Fibroblast of villous mesenchyme (primary cell): ENCODE data around the gene PIM3. TPM values are rescaled to one million over a fixed set of nuclear protein-coding genes. Genes with fewer than 3 reads are reported as not detected.
A peak's percentile ranks its signal among the peaks of the same experiment; 100 is the strongest.

Experiments
- DNase-seq: peaks from one replicate; pipeline ENCODE4 v3.0.0-alpha.2; 2010; ENCODE audit warnings: low read depth
- H3K4me3 ChIP-seq: 2 replicates; pipeline ENCODE4 v1.5.1; 2011; ENCODE audit warnings: low read depth, mild to moderate bottlenecking, low read length
- total RNA-seq: library from RNA; depleted of rRNA; stranded (reverse); fragments of >200 nt; gene quantifications from 2 replicates; pipeline ENCODE4 v1.2.3, GENCODE V29; 2012
- TF ChIP-seq, protein P1 (sequence below): IDR thresholded peaks from 2 replicates; pipeline ENCODE4 v1.5.1; 2012; ENCODE audit warnings: low read depth, mild to moderate bottlenecking, low read length; ENCODE audit not compliant: insufficient read depth

Gene PIM3
- total RNA-seq, 1 donor, result 32.0 TPM

DNA sequence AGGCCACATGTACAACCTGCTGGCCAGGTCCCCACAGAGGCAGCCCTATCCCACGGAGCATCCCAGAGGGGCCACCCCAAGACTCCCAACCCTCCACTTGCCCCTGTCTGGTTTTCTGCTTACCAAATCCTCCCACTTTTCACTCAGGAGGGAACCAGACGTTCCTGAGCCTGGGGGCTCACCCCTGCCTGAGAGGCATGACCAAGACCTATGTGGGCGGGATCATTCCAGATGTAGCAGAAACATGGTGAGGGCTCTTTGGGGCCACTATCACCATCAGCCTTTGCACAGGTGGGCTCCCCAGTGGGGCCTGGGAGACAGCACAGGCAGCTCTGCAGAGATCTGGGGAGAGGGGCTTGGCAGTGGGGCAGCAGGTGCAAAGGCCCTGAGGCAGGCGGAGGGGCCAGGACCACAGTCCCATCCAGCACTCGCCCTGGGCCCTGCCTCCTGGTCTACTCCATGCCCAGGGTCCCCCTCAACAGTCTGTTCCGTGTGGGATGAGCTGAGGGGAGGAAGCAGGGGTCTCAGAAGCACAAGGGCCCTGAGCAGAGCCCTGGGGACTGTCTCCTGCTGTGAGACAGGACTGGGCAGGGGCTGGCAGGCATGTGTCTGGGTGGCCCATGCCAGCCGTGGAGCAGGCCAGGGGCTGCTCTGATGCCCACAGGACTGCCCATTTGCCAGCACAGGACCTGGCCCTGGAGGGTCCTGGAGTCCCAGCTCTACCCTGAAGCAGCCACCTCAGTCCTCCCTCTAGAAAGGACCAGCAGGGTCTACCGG lies 9.4 kb downstream of the PIM3 start:
- TF ChIP-seq, protein P1, sequence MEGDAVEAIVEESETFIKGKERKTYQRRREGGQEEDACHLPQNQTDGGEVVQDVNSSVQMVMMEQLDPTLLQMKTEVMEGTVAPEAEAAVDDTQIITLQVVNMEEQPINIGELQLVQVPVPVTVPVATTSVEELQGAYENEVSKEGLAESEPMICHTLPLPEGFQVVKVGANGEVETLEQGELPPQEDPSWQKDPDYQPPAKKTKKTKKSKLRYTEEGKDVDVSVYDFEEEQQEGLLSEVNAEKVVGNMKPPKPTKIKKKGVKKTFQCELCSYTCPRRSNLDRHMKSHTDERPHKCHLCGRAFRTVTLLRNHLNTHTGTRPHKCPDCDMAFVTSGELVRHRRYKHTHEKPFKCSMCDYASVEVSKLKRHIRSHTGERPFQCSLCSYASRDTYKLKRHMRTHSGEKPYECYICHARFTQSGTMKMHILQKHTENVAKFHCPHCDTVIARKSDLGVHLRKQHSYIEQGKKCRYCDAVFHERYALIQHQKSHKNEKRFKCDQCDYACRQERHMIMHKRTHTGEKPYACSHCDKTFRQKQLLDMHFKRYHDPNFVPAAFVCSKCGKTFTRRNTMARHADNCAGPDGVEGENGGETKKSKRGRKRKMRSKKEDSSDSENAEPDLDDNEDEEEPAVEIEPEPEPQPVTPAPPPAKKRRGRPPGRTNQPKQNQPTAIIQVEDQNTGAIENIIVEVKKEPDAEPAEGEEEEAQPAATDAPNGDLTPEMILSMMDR, result no peak
- no peak overlapping the region for H3K4me3 ChIP-seq
- no peak for DNase-seq

- peak overlapping the region; percentile 55 for H3K4me3 ChIP-seq
- TF ChIP-seq, protein P1, result no peak
- DNase-seq, result peak; percentile 96
Observed at GRCh38 chr22:49970528-49971231, 10.1 kb downstream of the PIM3 start.

GRCh38 chr22:49971232-49972162 lies 10.9 kb downstream of the PIM3 start:
- H3K4me3 ChIP-seq, result peak overlapping the region; percentile 55
- peak; percentile 62 for DNase-seq
- TF ChIP-seq, protein P1, result no peak

GRCh38 chr22:49972163-49973017 lies 11.8 kb downstream of the PIM3 start:
- DNase-seq, result no peak
- no peak overlapping the region for H3K4me3 ChIP-seq
- TF ChIP-seq, protein P1, result no peak

GRCh38 chr22:49973018-49973961 lies 12.7 kb downstream of the PIM3 start:
- DNase-seq, result no peak
- TF ChIP-seq, protein P1, result no peak
- no peak overlapping the region for H3K4me3 ChIP-seq
